HepG2 (cell line): Measurements from ENCODE around the gene TCF7L2. TPM values are rescaled to one million over a fixed set of nuclear protein-coding genes. Genes with fewer than 3 reads are reported as not detected.

Experiments used
- ATAC-seq: fragments of 200-7000 bp; cut with Tn5 transposase; 3 replicates; pipeline ENCODE4 v1.9.1; 2020; ENCODE audit warnings: mild to moderate bottlenecking, moderate library complexity
- BruUV-seq: library from RNA; stranded (reverse); fragments of 400-500 nt; replicated peaks from 2 replicates; lab custom pipeline; 2021; lab: Mats Ljungman, UMichigan
- CTCF ChIA-PET: fragments of 300-600 bp; formaldehyde crosslinking; extraction: SDS; loops from one replicate; lab custom pipeline; 2021; ENCODE audit warnings: low total read pairs, inconsistent platforms, low intra/inter-chr PET ratio; lab: Yijun Ruan, JAX
- POLR2A ChIA-PET: fragments of 350-600 bp; sonication (Branson Sonifier 250); formaldehyde crosslinking; loops from one replicate; lab custom pipeline; 2020; ENCODE audit warnings: antibody characterized with exemption, inconsistent platforms; lab: Yijun Ruan, JAX
- DNase-seq: peaks from one replicate; pipeline ENCODE4 v3.0.0-alpha.2; 2015; ENCODE audit warnings: low spot score
- FAIRE-seq: peaks from 3 replicates; lab custom pipeline; 2011; peaks lifted over from hg19 to GRCh38; lab: Jason Lieb, UNC
- H2AFZ ChIP-seq: one replicate; pipeline ENCODE4 v1.6.1; 2011; ENCODE audit warnings: low read length, inconsistent platforms
- H3K27ac ChIP-seq: fragments of 300-600 bp; 3 replicates; pipeline ENCODE4 v1.8.0; 2011; ENCODE audit warnings: mixed run types, mild to moderate bottlenecking, mixed read lengths, low read length, inconsistent platforms; ENCODE audit not compliant: insufficient read depth; ENCODE audit errors: extremely low read length
- H3K27me3 ChIP-seq, 2 experiments: fragments of 200-600 bp in 1 of 2; 2 replicates in 1 of 2; 3 replicates in 1 of 2; pipeline versions ENCODE4 v1.6.0 to v1.8.0; 2011; ENCODE audit warnings: low read length in 2 of 2, mild to moderate bottlenecking in 2 of 2, moderate library complexity in 2 of 2, inconsistent platforms in 1 of 2; ENCODE audit not compliant: insufficient read depth in 2 of 2, control insufficient read depth in 1 of 2
- H3K36me3 ChIP-seq, 2 experiments: fragments of 200-600 bp in 1 of 2; replicated peaks in 1 of 2; 2 replicates in 1 of 2; 3 replicates in 1 of 2; pipeline versions ENCODE4 v1.5.1 to v1.8.0; 2011; ENCODE audit warnings: low read length in 2 of 2, inconsistent platforms in 1 of 2; ENCODE audit not compliant: insufficient read depth in 2 of 2, control insufficient read depth in 1 of 2
- H3K4me1 ChIP-seq: 2 replicates; pipeline ENCODE4 v1.5.1; 2012; ENCODE audit warnings: low read length, inconsistent platforms; ENCODE audit not compliant: insufficient read depth
- H3K4me2 ChIP-seq: 2 replicates; pipeline ENCODE4 v1.6.0; 2011; ENCODE audit warnings: low read depth, low read length, inconsistent platforms
- H3K4me3 ChIP-seq, 3 experiments: fragments of 200-600 bp in 1 of 3; sonication (generic), shearing (Covaris generic) in 1 of 3; replicated peaks in 1 of 3; 2 replicates each; pipeline ENCODE4 v1.5.1; 2011 to 2016; ENCODE audit warnings: low read length in 3 of 3, inconsistent platforms in 2 of 3, low read depth in 2 of 3, mild to moderate bottlenecking in 2 of 3, control low read depth in 1 of 3, mixed read lengths in 1 of 3; ENCODE audit not compliant: insufficient read depth in 1 of 3
- H3K79me2 ChIP-seq: one replicate; pipeline ENCODE4 v1.6.1; 2011; ENCODE audit warnings: low read length, inconsistent platforms; ENCODE audit not compliant: insufficient read depth
- H3K9ac ChIP-seq: 2 replicates; pipeline ENCODE4 v1.6.0; 2011; ENCODE audit warnings: mild to moderate bottlenecking, low read depth, low read length, inconsistent platforms; ENCODE audit not compliant: insufficient read depth
- H3K9me3 ChIP-seq: 2 replicates; pipeline ENCODE4 v1.5.1; 2012; ENCODE audit warnings: mild to moderate bottlenecking, low read length
- H4K20me1 ChIP-seq: 2 replicates; pipeline ENCODE4 v1.6.0; 2011; ENCODE audit warnings: inconsistent platforms, mild to moderate bottlenecking, low read length, moderate library complexity; ENCODE audit not compliant: insufficient read depth
- MEIS2 ChIP-seq: sonication (generic); formaldehyde crosslinking; IDR thresholded peaks from 2 replicates; pipeline ENCODE4 v1.9.0; 2021; ENCODE audit warnings: mild to moderate bottlenecking, missing genetic modification reagents
- MTF2 ChIP-seq: sonication (generic); formaldehyde crosslinking; IDR thresholded peaks from 2 replicates; pipeline ENCODE4 v1.5.0; 2020; ENCODE audit warnings: missing genetic modification reagents, borderline replicate concordance
- NBN ChIP-seq: fragments of 450-650 bp; conservative IDR thresholded peaks from 2 replicates; pipeline ENCODE4 v1.6.1; 2017
- NR2C2 ChIP-seq: sonication (generic); formaldehyde crosslinking; IDR thresholded peaks from 2 replicates; pipeline ENCODE4 v1.4.0; 2020; ENCODE audit warnings: missing genetic modification reagents, mild to moderate bottlenecking, moderate library complexity, borderline replicate concordance
- ONECUT2 ChIP-seq: sonication (generic); formaldehyde crosslinking; IDR thresholded peaks from 2 replicates; pipeline ENCODE4 v1.4.0; 2020; ENCODE audit warnings: missing genetic modification reagents
- SALL1 ChIP-seq: sonication (generic); formaldehyde crosslinking; IDR thresholded peaks from 2 replicates; pipeline ENCODE4 v1.8.0; 2022; ENCODE audit warnings: mild to moderate bottlenecking, missing genetic modification reagents
- SIX1 ChIP-seq: sonication (generic); formaldehyde crosslinking; IDR thresholded peaks from 2 replicates; pipeline ENCODE4 v1.4.0; 2020; ENCODE audit warnings: missing genetic modification reagents, borderline replicate concordance
- ZBTB20 ChIP-seq: sonication (generic); formaldehyde crosslinking; IDR thresholded peaks from 2 replicates; pipeline ENCODE4 v1.8.1; 2023; ENCODE audit warnings: missing genetic modification reagents, low read depth, mild to moderate bottlenecking, borderline replicate concordance
- ZNF121 ChIP-seq: sonication (generic); formaldehyde crosslinking; IDR thresholded peaks from 2 replicates; pipeline ENCODE4 v1.5.0; 2020; ENCODE audit warnings: mild to moderate bottlenecking, missing genetic modification reagents
- ZNF788 ChIP-seq: sonication (generic); formaldehyde crosslinking; IDR thresholded peaks from 2 replicates; pipeline ENCODE4 v1.5.0; 2020; ENCODE audit warnings: mild to moderate bottlenecking, missing genetic modification reagents, borderline replicate concordance
- WGBS: methylation state at CpG from one replicate; pipeline ENCODE4 v1.1.6; 2017; ENCODE audit warnings: low lambda C conversion rate; 5-methylcytosine and 5-hydroxymethylcytosine counted together
- in situ Hi-C: cut with HindIII; loops from 2 replicates; pipeline ENCODE4 v1.10.0; 2017; ENCODE audit warnings: low pct_unique_long_range_greater_than_20kb; ENCODE audit not compliant: extremely low pct_ligation_motif_present
- intact Hi-C: fragments of 100-400 bp; cut with micrococcal nuclease; formaldehyde crosslinking; loops from one replicate; pipeline ENCODE4 v1.10.0; 2022; ENCODE audit not compliant: unreplicated experiment
- polyA plus RNA-seq, 8 experiments: library from polyadenylated mRNA; depleted of rRNA in 3 of 8; stranded (reverse) in 7 of 8; unstranded in 1 of 8; fragments of >200 nt; fragmentation: Illumina TruSeq in 4 of 8; extraction: Trizol in 4 of 8; gene quantifications; 2 replicates each; pipeline versions ENCODE4 v1.2.1 to v1.2.3, GENCODE V29; 2011 to 2016; ENCODE audit warnings: low read depth in 4 of 8, missing spikeins in 1 of 8, mixed read lengths in 1 of 8; ENCODE audit not compliant: insufficient read depth in 1 of 8
- total RNA-seq, 5 experiments: library from RNA; depleted of rRNA; stranded (reverse); fragments of >200 nt; fragmentation: Illumina TruSeq; extraction: Trizol; gene quantifications; 2 replicates each; pipeline ENCODE4 v1.2.3, GENCODE V29; 2016; ENCODE audit warnings: low read depth in 1 of 5

TCF7L2 gene
- total and polyA plus RNA-seq, 2 of the 13 experiments (the other 11 are each of a cell fraction or from before 2014, with no cell fraction given), result 3.9 to 13.7 TPM

- Histone ChIP-seq H3K27ac (no peak overlapping the region), H3K4me2 (no peak overlapping the region), H3K4me1 (peaks cover 73% of the 10 kb centered on the region), H3K9ac (no peak overlapping the region), H3K36me3 (peaks cover 2 to 8% of the 10 kb centered on the region in 2 experiments; a peak in 3 of 5 replicates), H3K79me2 (peaks cover 84% of the 10 kb centered on the region), H3K27me3 (no peaks in the 10 kb centered on the region), H4K20me1 (peaks cover 92% of the 10 kb centered on the region), H3K4me3 (no peak overlapping the region), H2AFZ (no peak overlapping the region), H3K9me3 (no peaks in the 10 kb centered on the region)
- in situ Hi-C loops, result no loop called here
- POLR2A ChIA-PET, result no interaction called here
- FAIRE-seq, result no peak
- WGBS, result 99% methylated on average over 6 of the region's 6 CpGs
- no peak for TF ChIP-seq MEIS2 (CRISPR knock-in tag)
- TF ChIP-seq NR2C2 (CRISPR knock-in tag), result no peak
- TF ChIP-seq ONECUT2, result no peak
- TF ChIP-seq ZBTB20 (CRISPR knock-in tag), result no peak
- TF ChIP-seq ZNF788 (CRISPR knock-in tag), result no peak
- no peak for TF ChIP-seq NBN
- DNase-seq, result no peak
- no peak for ATAC-seq
- BruUV-seq, result no TSS peak
- intact Hi-C loops, result no loop called here
- CTCF ChIA-PET, result no interaction called here
Observed at GRCh38 chr10:113023017-113023416, 73.0 kb downstream of the TCF7L2 start.

GRCh38 chr10:113024930-113025329 lies 74.9 kb downstream of the TCF7L2 start:
- Histone ChIP-seq H3K79me2 (peaks cover 84% of the 10 kb centered on the region), H4K20me1 (peaks cover 92% of the 10 kb centered on the region), H3K9me3 (no peaks in the 10 kb centered on the region), H3K4me3 (no peak overlapping the region), H3K4me2 (no peak overlapping the region), H3K27me3 (no peaks in the 10 kb centered on the region), H2AFZ (no peak overlapping the region), H3K4me1 (peaks cover 68% of the 10 kb centered on the region), H3K9ac (no peak overlapping the region), H3K36me3 (peaks cover 1 to 13% of the 10 kb centered on the region in 2 experiments; a peak in 3 of 5 replicates), H3K27ac (no peak overlapping the region)
- 97% methylated on average over 6 of the region's 6 CpGs for WGBS
- DNase-seq, result no peak
- BruUV-seq, result no TSS peak
- no peak for ATAC-seq
- intact Hi-C loops (no loop called here), in situ Hi-C loops (no loop called here)
- FAIRE-seq, result no peak
- ChIA-PET CTCF (no interaction called here), POLR2A (no interaction called here)
- TF ChIP-seq MTF2 (CRISPR knock-in tag) (no peak), SALL1 (no peak), ZNF121 (CRISPR knock-in tag) (peak; percentile 87), SIX1 (0 out of 2 replicates have a peak, but pooled peaks have one; percentile 30)
